WTC11 (cell line): ENCODE results near the gene TRIM38. TPM values are rescaled to one million over a fixed set of nuclear protein-coding genes. Genes with fewer than 3 reads are reported as not detected.

Source experiments
- ATAC-seq: fragments of 200-7000 bp; cut with Tn5 transposase; 2 replicates; pipeline ENCODE4 v1.10.0; 2021; ENCODE audit warnings: mild to moderate bottlenecking, moderate library complexity
- CTCF ChIA-PET: fragments of 300-600 bp; sonication (Branson Sonifier 250); formaldehyde crosslinking; loops from one replicate; lab custom pipeline; 2021; ENCODE audit warnings: antibody characterized with exemption; lab: Charles Lee
- POLR2A ChIA-PET: fragments of 350-600 bp; sonication (Branson Sonifier 250); formaldehyde crosslinking; loops from one replicate; lab custom pipeline; 2021; ENCODE audit warnings: antibody characterized with exemption; lab: Charles Lee
- DNase-seq: peaks from one replicate; pipeline ENCODE4 v3.0.0; 2021; ENCODE audit warnings: low spot score
- H3K27ac Mint-ChIP-seq: 2 replicates; pipeline ENCODE4 v1.8.0; 2021; ENCODE audit warnings: mixed read lengths
- H3K27me3 Mint-ChIP-seq: 2 replicates; pipeline ENCODE4 v1.8.0; 2021; ENCODE audit warnings: low read depth, mild to moderate bottlenecking, moderate library complexity, mixed read lengths
- H3K36me3 Mint-ChIP-seq: 2 replicates; pipeline ENCODE4 v1.8.0; 2021; ENCODE audit warnings: mixed read lengths
- H3K4me1 Mint-ChIP-seq: 2 replicates; pipeline ENCODE4 v1.8.0; 2022; ENCODE audit warnings: mixed read lengths
- H3K4me3 Mint-ChIP-seq: 2 replicates; pipeline ENCODE4 v1.8.0; 2021; ENCODE audit warnings: mild to moderate bottlenecking, moderate library complexity, mixed read lengths
- H3K9me3 Mint-ChIP-seq: 2 replicates; pipeline ENCODE4 v1.8.0; 2021; ENCODE audit warnings: mixed read lengths
- AR ChIP-seq: fragments of 250-450 bp; sonication (Bioruptor Pico); IDR thresholded peaks from 2 replicates; pipeline ENCODE4 v1.9.0; 2021; ENCODE audit warnings: mild to moderate bottlenecking
- IRF2 ChIP-seq: sonication (generic); formaldehyde crosslinking; IDR thresholded peaks from 2 replicates; pipeline ENCODE4 v1.8.0; 2022; ENCODE audit warnings: low read depth, missing genetic modification reagents, borderline replicate concordance
- MLX ChIP-seq: sonication (generic); formaldehyde crosslinking; IDR thresholded peaks from 2 replicates; pipeline ENCODE4 v1.8.1; 2023; ENCODE audit warnings: mild to moderate bottlenecking, missing genetic modification reagents, moderate library complexity
- MXD4 ChIP-seq: fragments of 250-450 bp; sonication (Bioruptor Pico); IDR thresholded peaks from 2 replicates; pipeline ENCODE4 v1.8.0; 2021; ENCODE audit warnings: mild to moderate bottlenecking, moderate library complexity, borderline replicate concordance
- MYBL2 ChIP-seq: sonication (generic); formaldehyde crosslinking; IDR thresholded peaks from 2 replicates; pipeline ENCODE4 v1.8.1; 2023; ENCODE audit warnings: mild to moderate bottlenecking, moderate library complexity, missing genetic modification reagents
- NFATC4 ChIP-seq: fragments of 250-450 bp; sonication (Bioruptor Pico); IDR thresholded peaks from 2 replicates; pipeline ENCODE4 v1.9.0; 2021; ENCODE audit warnings: mild to moderate bottlenecking
- NR3C1 ChIP-seq: sonication (generic); formaldehyde crosslinking; conservative IDR thresholded peaks from 2 replicates; pipeline ENCODE4 v1.8.1; 2023; ENCODE audit warnings: low read depth, mild to moderate bottlenecking, missing genetic modification reagents
- RELA ChIP-seq: sonication (generic); formaldehyde crosslinking; IDR thresholded peaks from 2 replicates; pipeline ENCODE4 v1.8.1; 2022; ENCODE audit warnings: missing genetic modification reagents, mild to moderate bottlenecking, borderline replicate concordance
- SMAD4 ChIP-seq: sonication (generic); formaldehyde crosslinking; IDR thresholded peaks from 2 replicates; pipeline ENCODE4 v1.8.0; 2022; ENCODE audit warnings: mild to moderate bottlenecking, missing genetic modification reagents
- SOX15 ChIP-seq: fragments of 250-450 bp; sonication (Bioruptor Pico); IDR thresholded peaks from 2 replicates; pipeline ENCODE4 v1.9.0; 2021; ENCODE audit warnings: mild to moderate bottlenecking
- TEAD4 ChIP-seq: sonication (generic); formaldehyde crosslinking; IDR thresholded peaks from 2 replicates; pipeline ENCODE4 v1.8.0; 2022; ENCODE audit warnings: mild to moderate bottlenecking, missing genetic modification reagents
- ZMAT4 ChIP-seq: fragments of 250-450 bp; sonication (Bioruptor Pico); IDR thresholded peaks from 2 replicates; pipeline ENCODE4 v1.9.0; 2021; ENCODE audit warnings: mild to moderate bottlenecking
- ZNF138 ChIP-seq: sonication (generic); formaldehyde crosslinking; conservative IDR thresholded peaks from 2 replicates; pipeline ENCODE4 v1.8.1; 2022; ENCODE audit warnings: mild to moderate bottlenecking, moderate library complexity, missing genetic modification reagents
- ZNF425 ChIP-seq: fragments of 250-450 bp; sonication (Bioruptor Pico); conservative IDR thresholded peaks from 2 replicates; pipeline ENCODE4 v1.9.0; 2021; ENCODE audit warnings: mild to moderate bottlenecking
- total RNA-seq: library from RNA; stranded (reverse); gene quantifications from 3 replicates; pipeline ENCODE4 v1.2.3, GENCODE V29; 2021
- TF ChIP-seq, protein P1 (sequence below): sonication (generic); formaldehyde crosslinking; IDR thresholded peaks from 2 replicates; pipeline ENCODE4 v1.8.1; 2022; ENCODE audit warnings: low read depth, missing genetic modification reagents, borderline replicate concordance
- TF ChIP-seq, protein P2 (sequence below): fragments of 250-450 bp; sonication (Bioruptor Pico); IDR thresholded peaks from 2 replicates; pipeline ENCODE4 v1.8.0; 2021; ENCODE audit warnings: mild to moderate bottlenecking
- TF ChIP-seq, protein P3 (sequence below): fragments of 250-450 bp; sonication (Bioruptor Pico); IDR thresholded peaks from 2 replicates; pipeline ENCODE4 v1.9.0; 2021; ENCODE audit warnings: mild to moderate bottlenecking, borderline replicate concordance

The TRIM38 gene
- total RNA-seq, 1 experiment from 2014 or later: 1.6 TPM

- TF ChIP-seq ZMAT4 (peak; percentile 84), TEAD4 (CRISPR knock-in tag) (no peak), MXD4 (CRISPR knock-in tag) (no peak), SOX15 (CRISPR knock-in tag) (no peak)
- TF ChIP-seq, all 79 proteins: peak for 25
Measured at GRCh38 chr6:26020329-26021000, 57.9 kb downstream of the TRIM38 start (continued).

DNA sequence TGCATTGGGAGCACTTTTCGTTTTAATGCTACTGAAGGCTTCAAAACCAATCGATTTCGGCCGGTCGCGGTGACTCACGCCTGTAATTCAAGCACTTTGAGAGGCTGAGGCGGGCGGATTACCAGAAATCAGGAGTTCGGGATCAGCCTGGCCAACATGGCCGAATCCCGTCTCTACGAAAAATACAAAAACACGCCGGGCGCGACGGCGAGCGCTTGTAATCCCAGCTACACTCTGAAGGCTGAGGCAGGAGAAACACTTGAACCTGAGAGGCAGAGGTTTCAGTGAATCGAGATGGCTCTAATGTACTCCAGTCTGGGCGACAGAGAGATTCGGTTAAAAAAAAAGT lies 58.4 kb downstream of the TRIM38 start:
- peaks cover 62% of the 10 kb centered on the region for H3K4me1 Mint-ChIP-seq
- POLR2A ChIA-PET: interaction anchor here (0.5 to 8.4 kb wide), 24 partner anchors 11 to 1872 kb away, joined by 3 to 199 read pairs (median 8); a partner anchor contains a TSS
- CTCF ChIA-PET: interaction anchor here (4.0 kb wide), 1 partner anchor 29 kb away, joined by 19 read pairs; no protein-coding TSS in a partner anchor

More for the DNA sequence above, 58.4 kb downstream of the TRIM38 start:
- Mint-ChIP-seq H3K4me3 (peak overlapping the region; percentile 97), H3K36me3 (no peaks in the 10 kb centered on the region), H3K9me3 (peaks cover 6% of the 10 kb centered on the region), H3K27ac (peak overlapping the region; percentile 100), H3K27me3 (no peaks in the 10 kb centered on the region)
- ATAC-seq (peak; percentile 5), DNase-seq (peak; percentile 42)
- TF ChIP-seq MLX (CRISPR knock-in tag) (no peak), TEAD4 (CRISPR knock-in tag) (no peak), IRF2 (CRISPR knock-in tag) (no peak), ZNF425 (CRISPR knock-in tag) (no peak), RELA (CRISPR knock-in tag) (no peak), MYBL2 (CRISPR knock-in tag) (no peak), NR3C1 (no peak), ZMAT4 (no peak), SMAD4 (CRISPR knock-in tag) (0 out of 2 replicates have a peak, but pooled peaks have one; percentile 17), AR (CRISPR knock-in tag) (0 out of 2 replicates have a peak, but pooled peaks have one; percentile 69), NFATC4 (CRISPR knock-in tag) (no peak), ZNF138 (CRISPR knock-in tag) (no peak)
- TF ChIP-seq, protein P1, sequence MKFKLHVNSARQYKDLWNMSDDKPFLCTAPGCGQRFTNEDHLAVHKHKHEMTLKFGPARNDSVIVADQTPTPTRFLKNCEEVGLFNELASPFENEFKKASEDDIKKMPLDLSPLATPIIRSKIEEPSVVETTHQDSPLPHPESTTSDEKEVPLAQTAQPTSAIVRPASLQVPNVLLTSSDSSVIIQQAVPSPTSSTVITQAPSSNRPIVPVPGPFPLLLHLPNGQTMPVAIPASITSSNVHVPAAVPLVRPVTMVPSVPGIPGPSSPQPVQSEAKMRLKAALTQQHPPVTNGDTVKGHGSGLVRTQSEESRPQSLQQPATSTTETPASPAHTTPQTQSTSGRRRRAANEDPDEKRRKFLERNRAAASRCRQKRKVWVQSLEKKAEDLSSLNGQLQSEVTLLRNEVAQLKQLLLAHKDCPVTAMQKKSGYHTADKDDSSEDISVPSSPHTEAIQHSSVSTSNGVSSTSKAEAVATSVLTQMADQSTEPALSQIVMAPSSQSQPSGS (CRISPR knock-in tag): no peak
- TF ChIP-seq, protein P2, sequence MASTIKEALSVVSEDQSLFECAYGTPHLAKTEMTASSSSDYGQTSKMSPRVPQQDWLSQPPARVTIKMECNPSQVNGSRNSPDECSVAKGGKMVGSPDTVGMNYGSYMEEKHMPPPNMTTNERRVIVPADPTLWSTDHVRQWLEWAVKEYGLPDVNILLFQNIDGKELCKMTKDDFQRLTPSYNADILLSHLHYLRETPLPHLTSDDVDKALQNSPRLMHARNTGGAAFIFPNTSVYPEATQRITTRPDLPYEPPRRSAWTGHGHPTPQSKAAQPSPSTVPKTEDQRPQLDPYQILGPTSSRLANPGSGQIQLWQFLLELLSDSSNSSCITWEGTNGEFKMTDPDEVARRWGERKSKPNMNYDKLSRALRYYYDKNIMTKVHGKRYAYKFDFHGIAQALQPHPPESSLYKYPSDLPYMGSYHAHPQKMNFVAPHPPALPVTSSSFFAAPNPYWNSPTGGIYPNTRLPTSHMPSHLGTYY: no peak; the same call in 1 of the 2 replicates
- TF ChIP-seq, protein P3, sequence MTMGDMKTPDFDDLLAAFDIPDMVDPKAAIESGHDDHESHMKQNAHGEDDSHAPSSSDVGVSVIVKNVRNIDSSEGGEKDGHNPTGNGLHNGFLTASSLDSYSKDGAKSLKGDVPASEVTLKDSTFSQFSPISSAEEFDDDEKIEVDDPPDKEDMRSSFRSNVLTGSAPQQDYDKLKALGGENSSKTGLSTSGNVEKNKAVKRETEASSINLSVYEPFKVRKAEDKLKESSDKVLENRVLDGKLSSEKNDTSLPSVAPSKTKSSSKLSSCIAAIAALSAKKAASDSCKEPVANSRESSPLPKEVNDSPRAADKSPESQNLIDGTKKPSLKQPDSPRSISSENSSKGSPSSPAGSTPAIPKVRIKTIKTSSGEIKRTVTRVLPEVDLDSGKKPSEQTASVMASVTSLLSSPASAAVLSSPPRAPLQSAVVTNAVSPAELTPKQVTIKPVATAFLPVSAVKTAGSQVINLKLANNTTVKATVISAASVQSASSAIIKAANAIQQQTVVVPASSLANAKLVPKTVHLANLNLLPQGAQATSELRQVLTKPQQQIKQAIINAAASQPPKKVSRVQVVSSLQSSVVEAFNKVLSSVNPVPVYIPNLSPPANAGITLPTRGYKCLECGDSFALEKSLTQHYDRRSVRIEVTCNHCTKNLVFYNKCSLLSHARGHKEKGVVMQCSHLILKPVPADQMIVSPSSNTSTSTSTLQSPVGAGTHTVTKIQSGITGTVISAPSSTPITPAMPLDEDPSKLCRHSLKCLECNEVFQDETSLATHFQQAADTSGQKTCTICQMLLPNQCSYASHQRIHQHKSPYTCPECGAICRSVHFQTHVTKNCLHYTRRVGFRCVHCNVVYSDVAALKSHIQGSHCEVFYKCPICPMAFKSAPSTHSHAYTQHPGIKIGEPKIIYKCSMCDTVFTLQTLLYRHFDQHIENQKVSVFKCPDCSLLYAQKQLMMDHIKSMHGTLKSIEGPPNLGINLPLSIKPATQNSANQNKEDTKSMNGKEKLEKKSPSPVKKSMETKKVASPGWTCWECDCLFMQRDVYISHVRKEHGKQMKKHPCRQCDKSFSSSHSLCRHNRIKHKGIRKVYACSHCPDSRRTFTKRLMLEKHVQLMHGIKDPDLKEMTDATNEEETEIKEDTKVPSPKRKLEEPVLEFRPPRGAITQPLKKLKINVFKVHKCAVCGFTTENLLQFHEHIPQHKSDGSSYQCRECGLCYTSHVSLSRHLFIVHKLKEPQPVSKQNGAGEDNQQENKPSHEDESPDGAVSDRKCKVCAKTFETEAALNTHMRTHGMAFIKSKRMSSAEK (CRISPR knock-in tag): peak; percentile 52; the same call in 1 of the 2 replicates
